ENCODE measurements around the gene PRTFDC1.

The PRTFDC1 gene

DNA sequence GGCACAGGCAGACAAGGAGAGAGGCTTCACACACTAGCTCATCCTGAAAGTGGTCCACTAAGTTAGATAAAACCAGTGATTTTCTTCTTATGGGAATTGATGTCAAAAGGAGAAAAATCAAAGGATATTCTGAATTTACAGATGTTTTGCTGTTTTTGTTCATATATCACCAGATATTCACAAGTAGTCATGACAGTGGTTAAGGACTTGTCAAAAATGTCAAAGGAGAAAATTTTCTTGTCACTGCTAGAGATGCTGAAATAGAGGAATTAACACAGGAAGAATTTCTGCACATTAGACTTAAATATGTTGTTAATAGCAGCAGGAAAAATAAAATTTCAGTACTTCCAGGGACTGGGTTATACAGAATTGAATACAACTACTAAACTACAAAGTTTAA is 78.3 kb downstream of the PRTFDC1 start:
- Histone ChIP-seq H3K4me3 (ENCODE audit: low read length) (no peak overlapping the region), H3K4me2 (ENCODE audit: low read length) (no peak overlapping the region), H3K4me1 (ENCODE audit: control insufficient read depth, low read length) (no peaks in the 10 kb centered on the region), H3K9me3 (ENCODE audit: control insufficient read depth, insufficient read depth, low read length) (peaks cover 5% of the 10 kb centered on the region; the same call in 1 of the 2 replicates), H3K27ac (ENCODE audit: low read depth, low read length) (no peak overlapping the region), H3K27me3 (ENCODE audit: control insufficient read depth, low read length) (no peaks in the 10 kb centered on the region), H3K36me3 (ENCODE audit: control insufficient read depth, low read length) (no peaks in the 10 kb centered on the region), H3K9me2 (replicated peaks; ENCODE audit: control insufficient read depth, low read length) (no peaks in the 10 kb centered on the region), H3K79me2 (ENCODE audit: control insufficient read depth, low read length) (no peaks in the 10 kb centered on the region), H3F3A (ENCODE audit: control insufficient read depth, insufficient read depth) (no peaks in the 10 kb centered on the region), H4K20me1 (ENCODE audit: control insufficient read depth, insufficient read depth, low read depth, low read length) (no peaks in the 10 kb centered on the region)
- TF ChIP-seq EZH2phosphoT487 (IDR thresholded peaks at IDR 0.05; ENCODE audit: borderline replicate concordance, low read length) (no peak), CTCF (IDR thresholded peaks at IDR 0.05; ENCODE audit: low read depth, low read length, poor library complexity, severe bottlenecking) (no peak)

DNA sequence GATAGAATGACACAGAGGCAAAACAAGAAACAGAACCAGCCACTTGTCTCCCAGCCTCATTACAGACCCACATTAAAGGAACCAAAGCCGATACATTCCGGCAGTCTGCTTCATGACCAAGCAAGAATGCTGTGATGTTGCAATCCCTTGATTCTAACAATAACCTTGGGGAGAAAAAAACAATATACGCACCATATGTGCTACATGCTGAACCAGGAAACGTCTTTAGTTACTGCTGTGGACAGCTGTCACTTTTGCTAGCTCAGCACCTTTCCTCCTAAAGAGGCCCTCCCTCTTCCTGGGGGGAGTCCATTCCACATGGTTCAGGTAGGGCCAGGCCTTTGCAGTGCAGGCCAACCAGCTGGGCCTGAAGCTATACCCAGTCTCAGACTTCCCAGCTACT is 79.1 kb downstream of the PRTFDC1 start:
- Histone ChIP-seq H4K20me1 (ENCODE audit: control insufficient read depth, insufficient read depth, low read depth, low read length) (no peaks in the 10 kb centered on the region), H3K9me3 (ENCODE audit: control insufficient read depth, insufficient read depth, low read length) (peaks cover 5% of the 10 kb centered on the region; the same call in 1 of the 2 replicates), H3K27me3 (ENCODE audit: control insufficient read depth, low read length) (no peaks in the 10 kb centered on the region), H3K4me3 (ENCODE audit: low read length) (no peak overlapping the region), H3K36me3 (ENCODE audit: control insufficient read depth, low read length) (no peaks in the 10 kb centered on the region), H3K9me2 (replicated peaks; ENCODE audit: control insufficient read depth, low read length) (no peaks in the 10 kb centered on the region), H3K27ac (ENCODE audit: low read depth, low read length) (no peak overlapping the region), H3K4me1 (ENCODE audit: control insufficient read depth, low read length) (no peaks in the 10 kb centered on the region), H3F3A (ENCODE audit: control insufficient read depth, insufficient read depth) (no peaks in the 10 kb centered on the region), H3K4me2 (ENCODE audit: low read length) (no peak overlapping the region), H3K79me2 (ENCODE audit: control insufficient read depth, low read length) (no peaks in the 10 kb centered on the region)
- no peak for TF ChIP-seq EZH2phosphoT487 (IDR thresholded peaks at IDR 0.05; ENCODE audit: borderline replicate concordance, low read length)
- TF ChIP-seq CTCF (IDR thresholded peaks at IDR 0.05; ENCODE audit: low read depth, low read length, poor library complexity, severe bottlenecking): no peak

DNA sequence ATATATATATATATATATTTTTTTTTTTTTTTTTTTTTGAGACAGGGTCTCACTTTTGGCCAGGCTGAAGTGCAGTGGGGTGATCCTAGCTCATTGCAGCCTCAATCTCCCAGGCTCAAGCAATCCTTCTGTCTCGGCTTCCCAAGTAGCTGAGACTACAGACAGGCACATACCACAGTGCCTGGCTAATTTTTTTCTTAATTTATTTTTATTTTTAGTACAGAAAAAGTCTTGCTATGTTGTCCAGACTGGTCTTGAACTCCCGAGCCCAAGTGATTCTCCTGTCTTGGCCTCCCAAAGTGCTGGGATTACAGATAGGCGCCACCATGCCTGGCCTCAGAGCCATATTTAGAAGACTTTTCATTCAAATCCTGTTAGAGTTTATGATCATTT is 79.6 kb downstream of the PRTFDC1 start:
- no peak overlapping the region for H3K4me2 ChIP-seq (ENCODE audit: low read length)
- H3F3A ChIP-seq (ENCODE audit: control insufficient read depth, insufficient read depth): no peaks in the 10 kb centered on the region
- H3K79me2 ChIP-seq (ENCODE audit: control insufficient read depth, low read length): no peaks in the 10 kb centered on the region
- H3K9me2 ChIP-seq (replicated peaks; ENCODE audit: control insufficient read depth, low read length): no peaks in the 10 kb centered on the region
- no peak overlapping the region for H3K27ac ChIP-seq (ENCODE audit: low read depth, low read length)
- no peaks in the 10 kb centered on the region for H3K4me1 ChIP-seq (ENCODE audit: control insufficient read depth, low read length)
- H3K36me3 ChIP-seq (ENCODE audit: control insufficient read depth, low read length): no peaks in the 10 kb centered on the region
- TF ChIP-seq EZH2phosphoT487 (IDR thresholded peaks at IDR 0.05; ENCODE audit: borderline replicate concordance, low read length) (no peak), CTCF (IDR thresholded peaks at IDR 0.05; ENCODE audit: low read depth, low read length, poor library complexity, severe bottlenecking) (no peak)
- H3K9me3 ChIP-seq (ENCODE audit: control insufficient read depth, insufficient read depth, low read length): peaks cover 5% of the 10 kb centered on the region; the same call in 1 of the 2 replicates
- H3K4me3 ChIP-seq (ENCODE audit: low read length): no peak overlapping the region
- H4K20me1 ChIP-seq (ENCODE audit: control insufficient read depth, insufficient read depth, low read depth, low read length): no peaks in the 10 kb centered on the region
- no peaks in the 10 kb centered on the region for H3K27me3 ChIP-seq (ENCODE audit: control insufficient read depth, low read length)

Data from DOHH2 (cell line).